ENCODE results near the gene TCERG1. TPM values are rescaled to one million over a fixed set of nuclear protein-coding genes. Genes with fewer than 3 reads are reported as not detected.
A peak's percentile ranks its signal among the peaks of the same experiment; 100 is the strongest.

TCERG1 gene
- total RNA-seq, 4 donors from 2014 or later: 63.9 to 117 (median 109) TPM

DNA sequence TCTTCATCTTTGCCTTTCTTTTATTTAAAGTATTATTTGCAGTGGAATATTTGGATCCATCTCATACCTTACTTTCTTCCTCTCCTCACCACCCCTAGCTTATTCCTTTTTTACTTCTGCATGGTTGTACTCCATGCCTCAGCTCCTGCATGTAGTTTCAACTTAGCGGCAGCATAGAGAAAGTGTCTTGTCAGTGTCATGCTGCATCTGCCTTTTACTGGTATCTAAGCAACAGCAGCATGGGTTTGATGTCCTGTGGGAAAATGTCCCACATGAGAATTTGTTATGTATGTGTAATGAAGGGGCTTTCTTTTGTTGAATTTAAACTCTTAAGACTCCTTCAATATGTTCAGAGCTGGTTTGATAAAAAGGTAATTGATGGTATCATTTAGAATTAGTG is 20.6 kb downstream of the TCERG1 start:
- Histone ChIP-seq H3K4me3 (no peak overlapping the region), H3K36me3 (peaks cover 0 to 46% (median 21%) of the 10 kb centered on the region in 4 donors), H3K27ac (no peak overlapping the region), H3K27me3 (no peaks in the 10 kb centered on the region), H3K4me1 (peaks cover 0 to 25% (median 7%) of the 10 kb centered on the region in 4 donors), H3K9me3 (no peaks in the 10 kb centered on the region)
- intact Hi-C loops (cut with DNase I; ENCODE audit: low total_unique reads): no loop called here
- TF ChIP-seq POLR2AphosphoS5 (IDR thresholded peaks at IDR 0.05): no peak
- TF ChIP-seq, protein P1, sequence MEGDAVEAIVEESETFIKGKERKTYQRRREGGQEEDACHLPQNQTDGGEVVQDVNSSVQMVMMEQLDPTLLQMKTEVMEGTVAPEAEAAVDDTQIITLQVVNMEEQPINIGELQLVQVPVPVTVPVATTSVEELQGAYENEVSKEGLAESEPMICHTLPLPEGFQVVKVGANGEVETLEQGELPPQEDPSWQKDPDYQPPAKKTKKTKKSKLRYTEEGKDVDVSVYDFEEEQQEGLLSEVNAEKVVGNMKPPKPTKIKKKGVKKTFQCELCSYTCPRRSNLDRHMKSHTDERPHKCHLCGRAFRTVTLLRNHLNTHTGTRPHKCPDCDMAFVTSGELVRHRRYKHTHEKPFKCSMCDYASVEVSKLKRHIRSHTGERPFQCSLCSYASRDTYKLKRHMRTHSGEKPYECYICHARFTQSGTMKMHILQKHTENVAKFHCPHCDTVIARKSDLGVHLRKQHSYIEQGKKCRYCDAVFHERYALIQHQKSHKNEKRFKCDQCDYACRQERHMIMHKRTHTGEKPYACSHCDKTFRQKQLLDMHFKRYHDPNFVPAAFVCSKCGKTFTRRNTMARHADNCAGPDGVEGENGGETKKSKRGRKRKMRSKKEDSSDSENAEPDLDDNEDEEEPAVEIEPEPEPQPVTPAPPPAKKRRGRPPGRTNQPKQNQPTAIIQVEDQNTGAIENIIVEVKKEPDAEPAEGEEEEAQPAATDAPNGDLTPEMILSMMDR (IDR thresholded peaks at IDR 0.05): no peak
- TF ChIP-seq POLR2A (IDR thresholded peaks at IDR 0.05): no peak
- TF ChIP-seq EP300 (IDR thresholded peaks at IDR 0.05; ENCODE audit: low read depth): no peak
- in situ Hi-C loops (cut with MboI; ENCODE audit: low pct_ligation_motif_present in 1 of 4, low pct_unique_long_range_greater_than_20kb in 1 of 4, low sequenced_read_pairs in 3 of 4): no loop called here
- no peak for DNase-seq
- 91 to 97% methylated on average over 1 of the region's 1 CpG for WGBS, 2 donors (ENCODE audit: low coverage in 1 of 2)

GRCh38 chr5:146474065-146474464 is 26.9 kb downstream of the TCERG1 start:
- WGBS, 2 donors (ENCODE audit: low coverage in 1 of 2): 40 to 87% methylated on average over 1 of the region's 1 CpG
- in situ Hi-C loops (cut with MboI; ENCODE audit: low pct_ligation_motif_present in 1 of 4, low pct_unique_long_range_greater_than_20kb in 1 of 4, low sequenced_read_pairs in 3 of 4): no loop called here
- TF ChIP-seq POLR2AphosphoS5 (IDR thresholded peaks at IDR 0.05): no peak
- TF ChIP-seq, protein P1 (IDR thresholded peaks at IDR 0.05): no peak
- TF ChIP-seq POLR2A (IDR thresholded peaks at IDR 0.05): no peak
- TF ChIP-seq EP300 (IDR thresholded peaks at IDR 0.05; ENCODE audit: low read depth): no peak

GRCh38 chr5:146475190-146475780 is 28.2 kb downstream of the TCERG1 start:
- no peak overlapping the region for H3K27ac ChIP-seq
- in situ Hi-C loops (cut with MboI; ENCODE audit: low pct_ligation_motif_present in 1 of 4, low pct_unique_long_range_greater_than_20kb in 1 of 4, low sequenced_read_pairs in 3 of 4) (no loop called here), intact Hi-C loops (cut with DNase I; ENCODE audit: low total_unique reads) (no loop called here)
- H3K4me1 ChIP-seq: no peaks in the 10 kb centered on the region
- TF ChIP-seq POLR2AphosphoS5 (IDR thresholded peaks at IDR 0.05) (no peak), POLR2A (IDR thresholded peaks at IDR 0.05) (no peak), EP300 (IDR thresholded peaks at IDR 0.05; ENCODE audit: low read depth) (no peak)
- TF ChIP-seq, protein P1 (IDR thresholded peaks at IDR 0.05): peak in 1 of 5 experiments; percentile 5
- H3K27me3 ChIP-seq: no peaks in the 10 kb centered on the region
- H3K36me3 ChIP-seq: peaks cover 0 to 45% (median 20%) of the 10 kb centered on the region in 4 donors
- H3K9me3 ChIP-seq: no peaks in the 10 kb centered on the region
- DNase-seq: no peak
- H3K4me3 ChIP-seq: no peak overlapping the region
- 76 to 86% methylated on average over 3 to 4 of the region's 4 CpGs for WGBS, 2 donors (ENCODE audit: low coverage in 1 of 2)

More at GRCh38 chr5:146474065-146474464, 26.9 kb downstream of the TCERG1 start:
- no peak overlapping the region for H3K4me3 ChIP-seq
- no peaks in the 10 kb centered on the region for H3K4me1 ChIP-seq
- no peaks in the 10 kb centered on the region for H3K9me3 ChIP-seq
- no peak overlapping the region for H3K27ac ChIP-seq
- no peaks in the 10 kb centered on the region for H3K27me3 ChIP-seq
- peaks cover 0 to 51% (median 25%) of the 10 kb centered on the region in 4 donors for H3K36me3 ChIP-seq
- intact Hi-C loops (cut with DNase I; ENCODE audit: low total_unique reads): no loop called here
- DNase-seq: no peak

- TF ChIP-seq, protein P1 (IDR thresholded peaks at IDR 0.05): no peak
- TF ChIP-seq EP300 (IDR thresholded peaks at IDR 0.05; ENCODE audit: low read depth): no peak
- TF ChIP-seq POLR2A (IDR thresholded peaks at IDR 0.05): no peak
- TF ChIP-seq POLR2AphosphoS5 (IDR thresholded peaks at IDR 0.05): no peak
- H3K36me3 ChIP-seq: peaks cover 0 to 40% (median 17%) of the 10 kb centered on the region in 4 donors
Measured at GRCh38 chr5:146475906-146476305, 28.8 kb downstream of the TCERG1 start.

More at GRCh38 chr5:146475906-146476305, 28.8 kb downstream of the TCERG1 start:
- Histone ChIP-seq H3K4me3 (no peak overlapping the region), H3K27me3 (no peaks in the 10 kb centered on the region), H3K9me3 (no peaks in the 10 kb centered on the region), H3K27ac (no peak overlapping the region), H3K4me1 (no peaks in the 10 kb centered on the region)
- in situ Hi-C loops (cut with MboI; ENCODE audit: low pct_ligation_motif_present in 1 of 4, low pct_unique_long_range_greater_than_20kb in 1 of 4, low sequenced_read_pairs in 3 of 4) (no loop called here), intact Hi-C loops (cut with DNase I; ENCODE audit: low total_unique reads) (no loop called here)
- 100% methylated on average over 1 of the region's 1 CpG for WGBS, 2 donors (ENCODE audit: low coverage in 1 of 2)
- DNase-seq: no peak

Data from transverse colon (tissue), 4 donors.